ENCODE measurements around the gene PTPRT. TPM values are rescaled to one million over a fixed set of nuclear protein-coding genes. Genes with fewer than 3 reads are reported as not detected.

PTPRT gene
- total and polyA plus RNA-seq, 12 donors = 0.05 to 0.34 (median 0.16) TPM; not detected in 1

- Histone ChIP-seq H3K36me3 (replicated peaks in 1 of 2) (no peaks in the 10 kb centered on the region), H3K27me3 (no peaks in the 10 kb centered on the region), H3K9me3 (replicated peaks in 1 of 3) (no peaks in the 10 kb centered on the region), H3K27ac (no peak overlapping the region), H3K4me3 (no peak overlapping the region), H3K4me1 (replicated peaks in 1 of 2) (no peaks in the 10 kb centered on the region)
- peak in 1 of 7 donors; percentile 57 for DNase-seq
- intact Hi-C loops (cut with DNase I) = no loop called here
- WGBS, 4 donors = 78 to 88% (median 81%) methylated on average over 4 to 8 of the region's 8 CpGs
- TF ChIP-seq CTCF (IDR thresholded peaks at IDR 0.05) (no peak), POLR2A (IDR thresholded peaks at IDR 0.05) (no peak)
Measured at GRCh38 chr20:42098418-42098817, 1091.3 kb downstream of the PTPRT start.

- Histone ChIP-seq H3K4me1 (replicated peaks in 1 of 2) (no peaks in the 10 kb centered on the region), H3K9me3 (replicated peaks in 1 of 3) (no peaks in the 10 kb centered on the region), H3K27ac (no peak overlapping the region), H3K4me3 (no peak overlapping the region), H3K36me3 (replicated peaks in 1 of 2) (no peaks in the 10 kb centered on the region), H3K27me3 (no peaks in the 10 kb centered on the region)
- intact Hi-C loops (cut with DNase I) = no loop called here
- TF ChIP-seq CTCF (IDR thresholded peaks at IDR 0.05) (no peak), POLR2A (IDR thresholded peaks at IDR 0.05) (no peak)
- 76 to 83% (median 82%) methylated on average over 5 of the region's 5 CpGs for WGBS, 4 donors
- DNase-seq = no peak
Measured at GRCh38 chr20:42097741-42098140, 1092.0 kb downstream of the PTPRT start.

- WGBS, 4 donors = 62 to 75% (median 71%) methylated on average over 2 of the region's 2 CpGs
- Histone ChIP-seq H3K4me3 (no peak overlapping the region), H3K27ac (no peak overlapping the region), H3K27me3 (no peaks in the 10 kb centered on the region), H3K36me3 (replicated peaks in 1 of 2) (no peaks in the 10 kb centered on the region), H3K4me1 (replicated peaks in 1 of 2) (peaks cover 0 to 3% of the 10 kb centered on the region in 2 donors), H3K9me3 (replicated peaks in 1 of 3) (no peaks in the 10 kb centered on the region)
- intact Hi-C loops (cut with DNase I) = no loop called here
- no peak for TF ChIP-seq CTCF (IDR thresholded peaks at IDR 0.05)
- no peak for TF ChIP-seq POLR2A (IDR thresholded peaks at IDR 0.05)
- no peak for DNase-seq
Measured at GRCh38 chr20:42095221-42095620, 1094.5 kb downstream of the PTPRT start.

GRCh38 chr20:42093542-42094440 lies 1095.9 kb downstream of the PTPRT start:
- 62 to 72% (median 68%) methylated on average over 14 of the region's 14 CpGs for WGBS, 4 donors

More at GRCh38 chr20:42093542-42094440, 1095.9 kb downstream of the PTPRT start:
- Histone ChIP-seq H3K4me1 (replicated peaks in 1 of 2) (peaks cover 0 to 3% of the 10 kb centered on the region in 2 donors), H3K9me3 (replicated peaks in 1 of 3) (no peaks in the 10 kb centered on the region), H3K27ac (no peak overlapping the region), H3K36me3 (replicated peaks in 1 of 2) (no peaks in the 10 kb centered on the region), H3K4me3 (no peak overlapping the region), H3K27me3 (no peaks in the 10 kb centered on the region)
- no peak for TF ChIP-seq POLR2A (IDR thresholded peaks at IDR 0.05)
- no peak for TF ChIP-seq CTCF (IDR thresholded peaks at IDR 0.05)
- DNase-seq = no peak
- intact Hi-C loops (cut with DNase I) = no loop called here
